NCI-H2107 treated with DMSO at 0.1 percent for 48 hours (cell line): ENCODE results near the gene BMERB1.
"Not testable (repeated sequence)": the region's sequence is repeated elsewhere in the genome, so short reads cannot be mapped to it uniquely, and the experiment has no call there.

Source experiments
- DNase-seq: peaks from one replicate; lab custom pipeline; 2025; ENCODE audit not compliant: unreplicated experiment; lab: John Stamatoyannopoulos, UW

The BMERB1 gene

DNA sequence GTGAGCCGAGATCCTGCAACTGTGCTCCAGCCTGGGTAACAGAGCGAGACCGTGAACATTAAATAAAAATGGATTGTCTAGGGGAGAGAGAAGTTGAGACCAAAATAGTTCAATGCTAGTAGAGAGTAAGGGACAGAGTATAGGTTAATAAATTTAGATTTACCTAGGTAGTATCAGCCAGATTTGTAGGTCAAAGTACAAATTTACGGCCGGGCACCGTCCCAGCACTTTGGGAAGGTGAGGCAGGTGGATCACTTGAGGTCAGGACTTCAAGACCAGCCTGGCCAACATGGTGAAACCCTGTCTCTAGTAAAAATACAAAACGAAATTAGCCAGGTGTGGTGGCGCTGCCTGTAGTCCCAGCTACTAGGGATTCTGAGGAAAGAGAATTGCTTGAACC, 12.2 kb upstream of the BMERB1 start:
- DNase-seq = no peak

DNA sequence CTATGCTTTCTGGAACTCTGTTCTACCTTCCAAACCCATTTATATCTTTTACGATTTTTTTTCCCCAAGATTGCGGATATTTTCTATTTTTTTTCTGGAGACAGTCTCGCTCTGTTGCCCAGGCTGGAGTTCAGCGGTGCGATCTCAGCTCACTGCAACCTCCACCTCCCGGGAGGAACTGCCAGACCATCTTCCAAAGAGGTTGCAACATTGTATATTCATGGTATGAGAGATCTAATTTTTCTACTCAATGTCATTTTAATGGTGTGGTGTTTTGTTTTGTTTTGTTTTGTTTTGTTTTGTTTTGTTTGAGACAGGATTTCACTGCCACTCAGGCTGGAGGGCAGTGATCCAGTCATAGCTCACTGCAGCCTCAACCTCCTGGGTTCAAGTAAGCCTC, 8.5 kb upstream of the BMERB1 start:
- DNase-seq = no peak

GRCh38 chr16:15426796-15427195, 7.6 kb upstream of the BMERB1 start:
- DNase-seq = no peak

DNA sequence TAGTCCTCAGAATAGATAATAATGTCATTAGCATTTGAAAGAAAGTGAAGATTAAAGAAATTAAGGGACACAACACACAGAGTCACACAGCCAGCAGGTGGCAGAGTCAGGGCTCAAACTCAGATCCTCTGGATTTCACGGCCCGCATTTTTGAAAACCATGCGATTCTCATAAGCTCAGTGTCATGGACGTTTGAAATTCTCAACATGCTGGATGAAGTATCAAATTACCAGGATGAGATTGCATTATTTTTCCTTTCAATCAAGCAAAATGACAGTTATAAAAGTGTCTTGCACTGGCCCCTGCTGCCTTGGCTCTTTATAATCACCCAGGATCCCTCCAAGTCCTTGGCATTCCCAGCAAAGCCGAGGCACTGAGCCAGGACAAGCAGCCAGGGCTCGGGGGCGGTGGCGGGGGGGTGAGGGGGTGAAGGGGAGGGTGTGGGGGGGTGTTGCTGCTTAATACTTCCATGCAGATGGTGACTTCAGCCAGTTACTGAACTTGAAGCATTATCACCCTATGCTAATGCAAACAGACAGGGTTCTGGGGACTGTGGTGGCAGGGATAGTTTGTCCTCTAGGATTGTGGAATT, 6.6 kb upstream of the BMERB1 start:
- no peak for DNase-seq

GRCh38 chr16:15430884-15431283, 3.5 kb upstream of the BMERB1 start:
- not testable (repeated sequence) for DNase-seq

DNA sequence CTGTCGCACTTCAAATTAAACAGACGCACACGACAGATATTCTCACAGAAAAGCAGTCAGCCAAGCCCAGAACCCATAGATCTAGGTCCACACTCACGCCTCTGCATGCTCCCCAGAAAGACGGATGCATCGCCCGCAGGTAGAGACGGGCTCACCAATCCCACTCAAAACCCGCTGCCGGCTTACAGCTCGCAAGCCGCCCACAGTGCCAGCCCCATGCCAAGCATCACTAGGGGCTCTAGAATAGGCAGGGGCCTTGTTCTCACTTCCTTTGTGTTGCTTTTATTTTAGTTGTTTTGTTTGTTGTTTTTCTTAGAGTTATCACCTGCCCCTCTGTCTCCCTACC, 336 bp upstream of the BMERB1 start:
- DNase-seq = no peak

- peak; percentile 50 for DNase-seq
Observed at GRCh38 chr16:15435216-15435864, 952 bp downstream of the BMERB1 start.

DNA sequence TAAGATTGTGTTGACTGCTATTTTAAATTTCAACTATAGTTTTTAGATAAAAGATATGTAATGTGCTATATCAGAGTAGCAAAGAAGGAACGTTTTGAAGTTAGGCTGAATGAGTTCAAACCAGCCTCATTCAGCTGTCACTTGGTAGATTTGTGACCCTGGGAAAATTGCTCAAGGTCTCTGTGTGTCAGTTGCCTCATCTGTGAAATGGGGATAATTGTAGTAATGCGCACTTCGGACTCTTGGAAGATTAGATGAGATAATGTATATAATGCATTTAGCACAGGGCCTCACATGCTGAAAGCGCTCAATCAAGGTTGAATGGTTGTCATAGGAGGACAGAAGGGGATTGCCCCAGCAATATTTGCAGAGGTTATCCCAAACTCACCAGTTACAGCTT, 4.7 kb downstream of the BMERB1 start:
- DNase-seq = no peak

DNA sequence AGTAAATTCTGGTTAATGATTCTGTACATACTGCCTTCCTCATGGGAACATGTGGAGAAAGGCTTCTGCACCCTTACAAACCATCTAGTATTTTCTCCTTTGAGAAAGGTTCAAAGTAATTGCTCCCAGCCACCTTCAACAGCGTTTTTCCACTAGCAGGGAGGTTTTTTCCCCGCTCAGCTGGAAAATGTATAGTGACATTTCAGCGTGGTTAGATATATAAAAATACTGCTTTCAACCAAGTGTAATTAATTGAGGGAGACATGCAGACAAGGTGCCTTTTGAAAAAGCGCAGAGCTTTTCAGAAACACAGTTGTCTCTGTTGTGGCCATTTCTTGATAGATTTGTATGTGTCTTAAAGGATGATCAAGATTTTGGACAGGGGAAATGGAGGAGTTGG, 5.1 kb downstream of the BMERB1 start:
- no peak for DNase-seq

DNA sequence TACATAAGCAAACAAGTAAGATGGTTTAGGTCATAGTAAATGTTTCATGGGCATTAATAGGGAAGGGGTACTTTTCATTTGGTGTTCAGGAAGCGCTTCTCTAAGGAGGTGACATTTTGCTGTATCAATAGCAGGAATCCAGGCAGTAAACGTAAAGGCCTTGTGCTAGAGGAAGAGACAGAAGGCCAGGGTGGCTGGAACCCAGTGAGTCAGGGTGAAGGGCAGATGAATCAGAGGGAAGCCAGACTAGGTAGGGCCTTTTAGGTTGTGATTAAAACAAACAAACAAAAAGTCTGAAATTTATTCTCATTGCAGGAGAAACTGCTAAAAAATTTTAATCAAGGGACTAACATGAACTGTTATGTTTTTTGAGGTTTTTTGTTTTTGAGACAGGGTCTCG, 6.5 kb downstream of the BMERB1 start:
- no peak for DNase-seq

DNA sequence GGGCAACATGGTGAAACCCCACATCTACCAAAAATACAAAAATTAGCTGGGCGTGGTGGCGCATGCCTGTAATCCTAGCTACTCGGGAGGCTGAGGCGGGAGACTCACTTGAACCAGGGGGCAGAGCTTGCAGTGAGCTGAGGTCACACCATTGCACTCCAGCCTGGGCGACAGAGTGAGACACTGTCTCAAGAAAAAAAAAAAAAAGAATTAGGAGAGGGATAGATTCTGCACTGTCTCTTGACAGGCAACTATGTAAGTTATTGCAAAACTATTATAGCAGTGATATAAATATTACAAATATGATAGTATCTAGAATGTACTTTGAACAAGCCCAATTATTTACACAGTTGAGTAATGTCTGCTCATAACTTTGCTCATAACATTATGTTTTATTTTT, 7.8 kb downstream of the BMERB1 start:
- DNase-seq = not testable (repeated sequence)

DNA sequence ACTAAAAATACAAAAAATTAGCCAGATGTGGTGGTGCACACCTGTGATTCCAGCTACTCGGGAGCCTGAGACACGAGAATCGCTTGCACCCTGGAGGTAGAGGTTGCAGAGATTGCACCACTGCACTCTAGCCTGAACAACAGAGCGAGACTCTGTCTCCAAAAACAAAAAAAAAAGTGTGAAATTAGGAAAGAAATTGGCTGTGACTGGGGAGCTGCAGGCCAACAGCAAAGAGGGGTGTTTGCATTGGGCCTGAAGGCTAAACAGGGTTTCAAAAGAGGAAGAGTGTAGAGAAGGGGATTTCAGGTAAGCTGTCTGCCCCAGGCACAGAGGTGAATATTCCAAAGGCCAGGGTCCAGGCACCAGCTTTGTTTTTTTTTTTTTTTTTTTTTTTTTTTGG, 9.4 kb downstream of the BMERB1 start:
- DNase-seq = no peak

DNA sequence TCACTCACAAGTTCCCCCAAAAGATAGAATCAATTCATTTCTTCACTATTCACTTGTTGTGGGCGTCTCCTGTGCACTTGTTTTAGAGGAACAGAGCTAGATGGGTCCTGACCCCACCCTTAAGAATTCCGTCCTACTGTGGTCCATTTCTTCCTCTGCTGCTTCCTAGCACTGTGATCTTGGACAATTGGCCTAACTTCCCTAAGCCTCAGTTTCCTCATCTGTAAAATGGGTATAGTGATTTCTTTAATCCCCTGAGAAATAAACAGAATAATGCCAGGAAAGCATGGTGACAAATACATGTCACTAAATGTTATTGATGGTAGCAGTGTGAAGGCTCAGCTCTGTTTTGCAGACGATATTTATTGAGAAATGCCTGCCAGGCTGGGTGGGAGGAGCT, 9.9 kb downstream of the BMERB1 start:
- no peak for DNase-seq

- DNase-seq = no peak
Observed at GRCh38 chr16:15445450-15445849, 11.1 kb downstream of the BMERB1 start.

DNA sequence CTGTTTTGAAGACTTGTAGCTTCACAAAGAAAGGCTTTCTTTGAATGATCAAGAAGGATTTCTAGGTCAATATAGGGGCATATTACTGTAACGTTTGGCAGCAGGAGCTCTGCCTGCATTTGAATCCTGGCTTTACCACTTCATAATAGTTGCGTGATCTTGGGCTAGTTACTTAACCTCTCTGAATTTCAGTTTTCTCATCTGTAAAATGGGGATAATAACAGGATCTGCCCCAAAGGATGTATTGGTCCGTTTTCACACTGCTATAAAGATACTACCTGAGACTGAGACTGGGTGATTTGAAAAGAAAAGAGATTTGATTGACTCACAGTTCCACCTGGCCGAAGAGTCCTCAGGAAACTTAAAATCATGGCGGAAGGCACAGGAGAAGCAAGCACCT, 12.5 kb downstream of the BMERB1 start:
- DNase-seq = no peak

GRCh38 chr16:15450624-15451023, 16.2 kb downstream of the BMERB1 start:
- DNase-seq = no peak

DNA sequence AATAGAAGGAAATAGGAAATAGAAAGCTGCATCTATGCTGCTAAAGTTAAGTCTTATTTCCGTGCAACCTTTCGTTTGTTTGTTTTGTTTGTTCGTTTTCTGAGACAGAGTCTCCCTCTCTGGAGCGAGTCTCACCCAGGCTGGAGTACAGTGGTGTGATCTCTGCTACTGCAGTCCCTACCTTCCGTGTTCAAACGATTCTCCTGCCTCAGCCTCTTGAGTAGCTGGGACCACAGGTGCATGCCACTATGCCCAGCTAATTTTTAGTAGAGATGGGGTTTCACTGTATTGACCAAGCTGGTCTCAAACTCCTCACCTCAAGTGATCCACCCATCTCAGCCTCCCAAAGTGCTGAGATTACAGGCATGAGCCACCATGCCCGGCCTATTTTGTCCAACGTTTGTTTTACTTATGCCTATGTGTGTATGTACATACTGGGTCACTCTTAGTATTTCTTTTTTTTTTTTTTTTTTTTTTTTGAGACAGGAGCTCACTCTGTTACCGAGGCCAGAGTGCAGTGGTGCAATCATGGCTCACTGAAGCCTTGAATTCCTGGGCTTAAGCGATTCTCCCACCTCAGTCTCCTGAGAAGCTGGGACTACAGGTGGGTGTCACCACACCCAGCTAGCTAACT, 16.8 kb downstream of the BMERB1 start:
- DNase-seq = no peak

DNA sequence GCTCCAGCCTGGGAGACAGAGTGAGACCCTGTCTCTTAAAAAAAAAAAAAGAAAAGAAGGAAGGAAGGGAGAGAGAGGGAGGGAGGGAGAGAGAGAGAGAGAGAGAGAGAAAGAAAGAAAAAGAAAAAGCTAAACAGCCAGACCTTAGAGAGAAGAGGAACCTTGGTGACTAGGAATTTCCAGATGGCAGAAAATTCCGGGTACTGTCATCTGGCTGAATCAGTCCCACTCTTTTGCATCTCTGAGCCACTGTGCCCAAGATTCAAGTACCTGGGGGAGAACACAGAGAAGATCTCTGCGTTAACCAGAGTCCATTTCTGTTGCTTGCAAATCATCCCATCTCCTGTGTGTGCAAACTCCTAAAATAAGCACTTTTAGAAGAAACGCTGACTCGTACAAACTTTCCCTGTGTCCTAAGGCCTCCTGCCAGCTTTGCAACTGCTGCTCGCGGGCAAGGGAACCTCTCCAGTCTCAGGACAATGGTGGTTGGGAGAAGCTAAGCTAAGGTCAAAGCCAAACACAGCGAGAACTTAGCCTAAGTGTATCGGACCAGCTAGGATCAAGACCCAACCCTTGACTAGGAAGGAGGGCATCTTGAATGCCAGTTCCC, 18.0 kb downstream of the BMERB1 start:
- DNase-seq = no peak

GRCh38 chr16:15453296-15453695, 18.9 kb downstream of the BMERB1 start:
- DNase-seq = not testable (repeated sequence)

- not testable (repeated sequence) for DNase-seq
Observed at GRCh38 chr16:15454933-15455332, 20.5 kb downstream of the BMERB1 start.

DNA sequence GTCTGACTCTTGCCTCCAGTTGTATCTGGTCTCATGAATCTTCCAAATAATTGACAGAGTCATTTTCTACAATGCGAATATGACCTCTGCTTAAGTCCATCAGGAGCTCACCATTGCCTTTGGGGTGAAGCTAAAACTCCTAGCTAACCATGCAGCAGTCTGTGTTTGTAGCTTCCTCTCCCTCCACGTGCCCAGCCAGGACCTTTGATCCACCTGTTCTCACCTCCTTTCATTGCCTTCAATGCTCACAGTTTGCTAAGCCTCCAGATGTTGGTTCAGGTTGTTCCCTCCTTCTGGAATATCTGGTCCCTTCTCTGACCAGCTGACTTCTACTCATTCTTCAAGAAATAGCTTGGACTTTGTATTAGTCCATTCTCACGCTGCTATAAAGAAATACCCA, 23.0 kb downstream of the BMERB1 start:
- no peak for DNase-seq

- DNase-seq = no peak
Observed at GRCh38 chr16:15457958-15458357, 23.6 kb downstream of the BMERB1 start.
